ENCODE measurements around the gene GPR78. TPM values are rescaled to one million over a fixed set of nuclear protein-coding genes. Genes with fewer than 3 reads are reported as not detected.

Gene GPR78
- total and polyA plus RNA-seq, 2 donors, result 0.05 to 0.91 TPM

- no peaks in the 10 kb centered on the region for H3K36me3 ChIP-seq (ENCODE audit: control insufficient read depth in 2 of 2, insufficient read depth in 2 of 2, low read length in 1 of 2)
- no peaks in the 10 kb centered on the region for H3K9me3 ChIP-seq (ENCODE audit: control insufficient read depth in 2 of 2, insufficient read depth in 1 of 2, low read length in 1 of 2)
- H3K4me3 ChIP-seq (ENCODE audit: low read length in 2 of 2), result no peak overlapping the region
- H3K27me3 ChIP-seq (ENCODE audit: control insufficient read depth in 2 of 2, insufficient read depth in 1 of 2, low read length in 1 of 2), result no peaks in the 10 kb centered on the region
- no peak overlapping the region for H3K27ac ChIP-seq (ENCODE audit: low read depth in 1 of 2, low read length in 1 of 2)
- DNase-seq (ENCODE audit: low read depth in 6 of 9, low spot score in 9 of 9), result no peak
- 85% methylated on average over 21 of the region's 21 CpGs for WGBS
- no peaks in the 10 kb centered on the region for H3K4me1 ChIP-seq (ENCODE audit: control insufficient read depth in 2 of 2, insufficient read depth in 2 of 2, low read length in 2 of 2)
Observed at GRCh38 chr4:8557151-8558076, 22.8 kb upstream of the GPR78 start.

GRCh38 chr4:8558080-8558960 lies 21.9 kb upstream of the GPR78 start:
- Histone ChIP-seq H3K4me3 (ENCODE audit: low read length in 2 of 2) (no peak overlapping the region), H3K27me3 (ENCODE audit: control insufficient read depth in 2 of 2, insufficient read depth in 1 of 2, low read length in 1 of 2) (no peaks in the 10 kb centered on the region), H3K9me3 (ENCODE audit: control insufficient read depth in 2 of 2, insufficient read depth in 1 of 2, low read length in 1 of 2) (no peaks in the 10 kb centered on the region), H3K4me1 (ENCODE audit: control insufficient read depth in 2 of 2, insufficient read depth in 2 of 2, low read length in 2 of 2) (no peaks in the 10 kb centered on the region), H3K36me3 (ENCODE audit: control insufficient read depth in 2 of 2, insufficient read depth in 2 of 2, low read length in 1 of 2) (no peaks in the 10 kb centered on the region), H3K27ac (ENCODE audit: low read depth in 1 of 2, low read length in 1 of 2) (no peak overlapping the region)
- DNase-seq (ENCODE audit: low read depth in 6 of 9, low spot score in 9 of 9), result no peak
- WGBS, result 91% methylated on average over 21 of the region's 21 CpGs

GRCh38 chr4:8559011-8559410 lies 21.2 kb upstream of the GPR78 start:
- Histone ChIP-seq H3K27me3 (ENCODE audit: control insufficient read depth in 2 of 2, insufficient read depth in 1 of 2, low read length in 1 of 2) (no peaks in the 10 kb centered on the region), H3K4me3 (ENCODE audit: low read length in 2 of 2) (no peak overlapping the region), H3K36me3 (ENCODE audit: control insufficient read depth in 2 of 2, insufficient read depth in 2 of 2, low read length in 1 of 2) (no peaks in the 10 kb centered on the region), H3K27ac (ENCODE audit: low read depth in 1 of 2, low read length in 1 of 2) (no peak overlapping the region), H3K9me3 (ENCODE audit: control insufficient read depth in 2 of 2, insufficient read depth in 1 of 2, low read length in 1 of 2) (no peaks in the 10 kb centered on the region), H3K4me1 (ENCODE audit: control insufficient read depth in 2 of 2, insufficient read depth in 2 of 2, low read length in 2 of 2) (no peaks in the 10 kb centered on the region)
- no peak for DNase-seq (ENCODE audit: low read depth in 6 of 9, low spot score in 9 of 9)
- WGBS, result 94% methylated on average over 11 of the region's 11 CpGs

GRCh38 chr4:8559524-8560264 lies 20.5 kb upstream of the GPR78 start:
- no peaks in the 10 kb centered on the region for H3K36me3 ChIP-seq (ENCODE audit: control insufficient read depth in 2 of 2, insufficient read depth in 2 of 2, low read length in 1 of 2)
- no peaks in the 10 kb centered on the region for H3K27me3 ChIP-seq (ENCODE audit: control insufficient read depth in 2 of 2, insufficient read depth in 1 of 2, low read length in 1 of 2)
- no peak for DNase-seq (ENCODE audit: low read depth in 6 of 9, low spot score in 9 of 9)
- no peaks in the 10 kb centered on the region for H3K9me3 ChIP-seq (ENCODE audit: control insufficient read depth in 2 of 2, insufficient read depth in 1 of 2, low read length in 1 of 2)
- H3K4me3 ChIP-seq (ENCODE audit: low read length in 2 of 2), result no peak overlapping the region
- H3K4me1 ChIP-seq (ENCODE audit: control insufficient read depth in 2 of 2, insufficient read depth in 2 of 2, low read length in 2 of 2), result no peaks in the 10 kb centered on the region
- WGBS, result 91% methylated on average over 12 of the region's 12 CpGs
- no peak overlapping the region for H3K27ac ChIP-seq (ENCODE audit: low read depth in 1 of 2, low read length in 1 of 2)

- DNase-seq (ENCODE audit: low read depth in 6 of 9, low spot score in 9 of 9), result no peak
- no peaks in the 10 kb centered on the region for H3K9me3 ChIP-seq (ENCODE audit: control insufficient read depth in 2 of 2, insufficient read depth in 1 of 2, low read length in 1 of 2)
- no peaks in the 10 kb centered on the region for H3K4me1 ChIP-seq (ENCODE audit: control insufficient read depth in 2 of 2, insufficient read depth in 2 of 2, low read length in 2 of 2)
- 81% methylated on average over 16 of the region's 16 CpGs for WGBS
- H3K36me3 ChIP-seq (ENCODE audit: control insufficient read depth in 2 of 2, insufficient read depth in 2 of 2, low read length in 1 of 2), result no peaks in the 10 kb centered on the region
- no peak overlapping the region for H3K27ac ChIP-seq (ENCODE audit: low read depth in 1 of 2, low read length in 1 of 2)
- no peaks in the 10 kb centered on the region for H3K27me3 ChIP-seq (ENCODE audit: control insufficient read depth in 2 of 2, insufficient read depth in 1 of 2, low read length in 1 of 2)
- H3K4me3 ChIP-seq (ENCODE audit: low read length in 2 of 2), result no peak overlapping the region
Observed at GRCh38 chr4:8560265-8561047, 19.7 kb upstream of the GPR78 start.

- no peak overlapping the region for H3K4me3 ChIP-seq (ENCODE audit: low read length in 2 of 2)
- WGBS, result 54% methylated on average over 1 of the region's 1 CpG
Observed at GRCh38 chr4:8564595-8564994, 15.6 kb upstream of the GPR78 start.

GRCh38 chr4:8568068-8568668 lies 12.0 kb upstream of the GPR78 start:
- H3K27ac ChIP-seq (ENCODE audit: low read depth in 1 of 2, low read length in 1 of 2), result no peak overlapping the region
- DNase-seq (ENCODE audit: low read depth in 6 of 9, low spot score in 9 of 9), result no peak
- no peaks in the 10 kb centered on the region for H3K27me3 ChIP-seq (ENCODE audit: control insufficient read depth in 2 of 2, insufficient read depth in 1 of 2, low read length in 1 of 2)
- H3K36me3 ChIP-seq (ENCODE audit: control insufficient read depth in 2 of 2, insufficient read depth in 2 of 2, low read length in 1 of 2), result no peaks in the 10 kb centered on the region
- no peaks in the 10 kb centered on the region for H3K9me3 ChIP-seq (ENCODE audit: control insufficient read depth in 2 of 2, insufficient read depth in 1 of 2, low read length in 1 of 2)
- WGBS, result 80% methylated on average over 5 of the region's 5 CpGs
- no peak overlapping the region for H3K4me3 ChIP-seq (ENCODE audit: low read length in 2 of 2)
- no peaks in the 10 kb centered on the region for H3K4me1 ChIP-seq (ENCODE audit: control insufficient read depth in 2 of 2, insufficient read depth in 2 of 2, low read length in 2 of 2)

More at GRCh38 chr4:8564595-8564994, 15.6 kb upstream of the GPR78 start:
- H3K36me3 ChIP-seq (ENCODE audit: control insufficient read depth in 2 of 2, insufficient read depth in 2 of 2, low read length in 1 of 2), result no peaks in the 10 kb centered on the region
- no peaks in the 10 kb centered on the region for H3K27me3 ChIP-seq (ENCODE audit: control insufficient read depth in 2 of 2, insufficient read depth in 1 of 2, low read length in 1 of 2)
- H3K9me3 ChIP-seq (ENCODE audit: control insufficient read depth in 2 of 2, insufficient read depth in 1 of 2, low read length in 1 of 2), result no peaks in the 10 kb centered on the region
- DNase-seq (ENCODE audit: low read depth in 6 of 9, low spot score in 9 of 9), result no peak
- H3K4me1 ChIP-seq (ENCODE audit: control insufficient read depth in 2 of 2, insufficient read depth in 2 of 2, low read length in 2 of 2), result no peaks in the 10 kb centered on the region
- no peak overlapping the region for H3K27ac ChIP-seq (ENCODE audit: low read depth in 1 of 2, low read length in 1 of 2)

GRCh38 chr4:8570201-8570600 lies 10.0 kb upstream of the GPR78 start:
- Histone ChIP-seq H3K4me3 (ENCODE audit: low read length in 2 of 2) (no peak overlapping the region), H3K4me1 (ENCODE audit: control insufficient read depth in 2 of 2, insufficient read depth in 2 of 2, low read length in 2 of 2) (no peaks in the 10 kb centered on the region), H3K36me3 (ENCODE audit: control insufficient read depth in 2 of 2, insufficient read depth in 2 of 2, low read length in 1 of 2) (no peaks in the 10 kb centered on the region), H3K27me3 (ENCODE audit: control insufficient read depth in 2 of 2, insufficient read depth in 1 of 2, low read length in 1 of 2) (no peaks in the 10 kb centered on the region), H3K27ac (ENCODE audit: low read depth in 1 of 2, low read length in 1 of 2) (no peak overlapping the region), H3K9me3 (ENCODE audit: control insufficient read depth in 2 of 2, insufficient read depth in 1 of 2, low read length in 1 of 2) (no peaks in the 10 kb centered on the region)
- WGBS, result 97% methylated on average over 1 of the region's 1 CpG
- no peak for DNase-seq (ENCODE audit: low read depth in 6 of 9, low spot score in 9 of 9)

Data from thymus (tissue), 11 donors.